ENCODE measurements around the gene SWAP70.

DNA sequence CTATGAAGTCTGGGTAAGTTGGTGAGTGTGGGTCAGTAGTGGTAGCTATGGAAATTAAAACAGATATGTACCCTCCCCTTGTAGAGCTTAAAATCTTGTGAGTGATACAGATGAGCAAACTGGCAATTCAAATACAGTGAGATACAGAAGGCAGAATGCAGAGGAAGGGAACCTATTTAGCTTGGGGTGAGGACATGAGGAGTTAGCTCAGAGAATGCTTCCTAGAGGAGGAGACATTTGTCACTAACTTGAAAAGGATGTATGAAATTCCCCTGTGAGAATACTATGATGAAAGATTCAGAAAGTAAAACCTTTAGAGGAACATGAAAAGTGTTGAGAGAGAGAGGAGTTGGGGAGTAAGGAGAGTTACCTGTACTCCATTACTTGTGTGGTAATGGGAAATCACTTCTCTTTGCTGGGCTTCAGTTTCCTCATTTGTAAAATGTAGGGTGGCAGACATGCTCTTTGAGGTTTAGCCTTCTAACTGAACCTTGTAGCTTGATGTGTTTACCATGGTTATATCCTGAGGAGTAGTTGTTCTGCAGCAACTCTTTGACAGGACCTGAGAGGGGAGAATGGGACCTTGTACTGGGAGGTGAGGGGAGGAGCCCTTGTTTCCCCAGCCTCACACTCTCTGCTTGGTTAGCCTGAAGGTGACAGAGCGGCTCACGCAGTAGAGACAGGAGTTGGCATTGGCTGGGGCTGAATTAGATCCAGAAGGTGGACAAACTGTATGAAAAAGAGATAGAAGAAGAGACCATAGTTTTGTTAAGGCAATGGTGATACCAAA, 17.9 kb downstream of the SWAP70 start:
- TF ChIP-seq, protein P1, sequence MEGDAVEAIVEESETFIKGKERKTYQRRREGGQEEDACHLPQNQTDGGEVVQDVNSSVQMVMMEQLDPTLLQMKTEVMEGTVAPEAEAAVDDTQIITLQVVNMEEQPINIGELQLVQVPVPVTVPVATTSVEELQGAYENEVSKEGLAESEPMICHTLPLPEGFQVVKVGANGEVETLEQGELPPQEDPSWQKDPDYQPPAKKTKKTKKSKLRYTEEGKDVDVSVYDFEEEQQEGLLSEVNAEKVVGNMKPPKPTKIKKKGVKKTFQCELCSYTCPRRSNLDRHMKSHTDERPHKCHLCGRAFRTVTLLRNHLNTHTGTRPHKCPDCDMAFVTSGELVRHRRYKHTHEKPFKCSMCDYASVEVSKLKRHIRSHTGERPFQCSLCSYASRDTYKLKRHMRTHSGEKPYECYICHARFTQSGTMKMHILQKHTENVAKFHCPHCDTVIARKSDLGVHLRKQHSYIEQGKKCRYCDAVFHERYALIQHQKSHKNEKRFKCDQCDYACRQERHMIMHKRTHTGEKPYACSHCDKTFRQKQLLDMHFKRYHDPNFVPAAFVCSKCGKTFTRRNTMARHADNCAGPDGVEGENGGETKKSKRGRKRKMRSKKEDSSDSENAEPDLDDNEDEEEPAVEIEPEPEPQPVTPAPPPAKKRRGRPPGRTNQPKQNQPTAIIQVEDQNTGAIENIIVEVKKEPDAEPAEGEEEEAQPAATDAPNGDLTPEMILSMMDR (IDR thresholded peaks at IDR 0.05; ENCODE audit: insufficient read depth, low read length, poor library complexity, severe bottlenecking): no peak
- no peak for TF ChIP-seq EZH2phosphoT487 (conservative IDR thresholded peaks at IDR 0.05; ENCODE audit: low read length)
